ENCODE results near the gene GRIK3.

GRIK3 gene

GRCh38 chr1:36782785-36783184 is 251.5 kb downstream of the GRIK3 start:
- DNase-seq (ENCODE audit: low read depth in 1 of 2, low spot score in 1 of 2) = no peak
- TF ChIP-seq GABPA (IDR thresholded peaks at IDR 0.05; ENCODE audit: low read depth) (no peak), POLR2AphosphoS5 (IDR thresholded peaks at IDR 0.05; ENCODE audit: low read depth) (no peak), SPI1 (IDR thresholded peaks at IDR 0.05; ENCODE audit: borderline replicate concordance, low read depth) (no peak)
- TF ChIP-seq, protein P1, sequence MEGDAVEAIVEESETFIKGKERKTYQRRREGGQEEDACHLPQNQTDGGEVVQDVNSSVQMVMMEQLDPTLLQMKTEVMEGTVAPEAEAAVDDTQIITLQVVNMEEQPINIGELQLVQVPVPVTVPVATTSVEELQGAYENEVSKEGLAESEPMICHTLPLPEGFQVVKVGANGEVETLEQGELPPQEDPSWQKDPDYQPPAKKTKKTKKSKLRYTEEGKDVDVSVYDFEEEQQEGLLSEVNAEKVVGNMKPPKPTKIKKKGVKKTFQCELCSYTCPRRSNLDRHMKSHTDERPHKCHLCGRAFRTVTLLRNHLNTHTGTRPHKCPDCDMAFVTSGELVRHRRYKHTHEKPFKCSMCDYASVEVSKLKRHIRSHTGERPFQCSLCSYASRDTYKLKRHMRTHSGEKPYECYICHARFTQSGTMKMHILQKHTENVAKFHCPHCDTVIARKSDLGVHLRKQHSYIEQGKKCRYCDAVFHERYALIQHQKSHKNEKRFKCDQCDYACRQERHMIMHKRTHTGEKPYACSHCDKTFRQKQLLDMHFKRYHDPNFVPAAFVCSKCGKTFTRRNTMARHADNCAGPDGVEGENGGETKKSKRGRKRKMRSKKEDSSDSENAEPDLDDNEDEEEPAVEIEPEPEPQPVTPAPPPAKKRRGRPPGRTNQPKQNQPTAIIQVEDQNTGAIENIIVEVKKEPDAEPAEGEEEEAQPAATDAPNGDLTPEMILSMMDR (IDR thresholded peaks at IDR 0.05; ENCODE audit: insufficient read depth, low read length) = no peak
- TF ChIP-seq, protein P2, sequence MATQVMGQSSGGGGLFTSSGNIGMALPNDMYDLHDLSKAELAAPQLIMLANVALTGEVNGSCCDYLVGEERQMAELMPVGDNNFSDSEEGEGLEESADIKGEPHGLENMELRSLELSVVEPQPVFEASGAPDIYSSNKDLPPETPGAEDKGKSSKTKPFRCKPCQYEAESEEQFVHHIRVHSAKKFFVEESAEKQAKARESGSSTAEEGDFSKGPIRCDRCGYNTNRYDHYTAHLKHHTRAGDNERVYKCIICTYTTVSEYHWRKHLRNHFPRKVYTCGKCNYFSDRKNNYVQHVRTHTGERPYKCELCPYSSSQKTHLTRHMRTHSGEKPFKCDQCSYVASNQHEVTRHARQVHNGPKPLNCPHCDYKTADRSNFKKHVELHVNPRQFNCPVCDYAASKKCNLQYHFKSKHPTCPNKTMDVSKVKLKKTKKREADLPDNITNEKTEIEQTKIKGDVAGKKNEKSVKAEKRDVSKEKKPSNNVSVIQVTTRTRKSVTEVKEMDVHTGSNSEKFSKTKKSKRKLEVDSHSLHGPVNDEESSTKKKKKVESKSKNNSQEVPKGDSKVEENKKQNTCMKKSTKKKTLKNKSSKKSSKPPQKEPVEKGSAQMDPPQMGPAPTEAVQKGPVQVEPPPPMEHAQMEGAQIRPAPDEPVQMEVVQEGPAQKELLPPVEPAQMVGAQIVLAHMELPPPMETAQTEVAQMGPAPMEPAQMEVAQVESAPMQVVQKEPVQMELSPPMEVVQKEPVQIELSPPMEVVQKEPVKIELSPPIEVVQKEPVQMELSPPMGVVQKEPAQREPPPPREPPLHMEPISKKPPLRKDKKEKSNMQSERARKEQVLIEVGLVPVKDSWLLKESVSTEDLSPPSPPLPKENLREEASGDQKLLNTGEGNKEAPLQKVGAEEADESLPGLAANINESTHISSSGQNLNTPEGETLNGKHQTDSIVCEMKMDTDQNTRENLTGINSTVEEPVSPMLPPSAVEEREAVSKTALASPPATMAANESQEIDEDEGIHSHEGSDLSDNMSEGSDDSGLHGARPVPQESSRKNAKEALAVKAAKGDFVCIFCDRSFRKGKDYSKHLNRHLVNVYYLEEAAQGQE (IDR thresholded peaks at IDR 0.05; ENCODE audit: insufficient replicate concordance, low read depth) = no peak
- no peak overlapping the region for H3K4me3 ChIP-seq (replicated peaks; ENCODE audit: insufficient read depth, low read length)
- H3K27me3 ChIP-seq (ENCODE audit: insufficient read depth, poor library complexity, severe bottlenecking) = no peaks in the 10 kb centered on the region
- no peak overlapping the region for H3K27ac ChIP-seq (replicated peaks)

GRCh38 chr1:36782085-36782484 is 252.2 kb downstream of the GRIK3 start:
- Histone ChIP-seq H3K27ac (replicated peaks) (no peak overlapping the region), H3K4me3 (replicated peaks; ENCODE audit: insufficient read depth, low read length) (no peak overlapping the region), H3K27me3 (ENCODE audit: insufficient read depth, poor library complexity, severe bottlenecking) (no peaks in the 10 kb centered on the region)
- DNase-seq (ENCODE audit: low read depth in 1 of 2, low spot score in 1 of 2) = no peak
- TF ChIP-seq GABPA (IDR thresholded peaks at IDR 0.05; ENCODE audit: low read depth) (no peak), SPI1 (IDR thresholded peaks at IDR 0.05; ENCODE audit: borderline replicate concordance, low read depth) (no peak), POLR2AphosphoS5 (IDR thresholded peaks at IDR 0.05; ENCODE audit: low read depth) (no peak)
- TF ChIP-seq, protein P2 (IDR thresholded peaks at IDR 0.05; ENCODE audit: insufficient replicate concordance, low read depth) = no peak
- TF ChIP-seq, protein P1 (IDR thresholded peaks at IDR 0.05; ENCODE audit: insufficient read depth, low read length) = no peak

DNA sequence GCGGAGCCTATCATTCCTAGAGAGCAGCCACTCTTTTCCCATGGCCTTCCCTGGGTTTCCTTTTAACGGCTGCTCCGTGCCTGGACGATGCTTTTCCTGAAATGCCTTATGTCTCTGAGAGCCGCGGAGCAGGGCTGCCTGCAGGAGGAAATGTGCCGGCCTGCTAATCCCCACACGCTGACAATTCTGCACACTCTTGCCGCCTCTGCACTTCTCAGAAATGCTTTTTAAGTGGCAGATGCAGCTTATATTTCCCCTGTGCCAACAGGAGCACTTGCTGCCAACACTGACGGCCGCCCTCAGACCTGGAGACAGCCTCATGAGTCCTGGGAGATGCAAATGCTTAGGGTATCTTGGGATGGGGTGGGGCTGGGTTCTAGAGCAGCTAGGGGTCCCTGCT is 253.2 kb downstream of the GRIK3 start:
- DNase-seq (ENCODE audit: low read depth in 1 of 2, low spot score in 1 of 2) = no peak
- Histone ChIP-seq H3K27ac (replicated peaks) (no peak overlapping the region), H3K4me3 (replicated peaks; ENCODE audit: insufficient read depth, low read length) (no peak overlapping the region), H3K27me3 (ENCODE audit: insufficient read depth, poor library complexity, severe bottlenecking) (no peaks in the 10 kb centered on the region)
- no peak for TF ChIP-seq POLR2AphosphoS5 (IDR thresholded peaks at IDR 0.05; ENCODE audit: low read depth)
- TF ChIP-seq, protein P2 (IDR thresholded peaks at IDR 0.05; ENCODE audit: insufficient replicate concordance, low read depth) = no peak
- TF ChIP-seq, protein P1 (IDR thresholded peaks at IDR 0.05; ENCODE audit: insufficient read depth, low read length) = no peak
- TF ChIP-seq SPI1 (IDR thresholded peaks at IDR 0.05; ENCODE audit: borderline replicate concordance, low read depth) = no peak
- TF ChIP-seq GABPA (IDR thresholded peaks at IDR 0.05; ENCODE audit: low read depth) = no peak
